GM12878 (cell line): ENCODE measurements around the gene CFI.

Experiments used
- ASH2L ChIP-seq: fragments of 300-600, 200-600 bp; sonication (generic); IDR thresholded peaks from 2 replicates; pipeline ENCODE4 v1.6.1; 2017; ENCODE audit warnings: low read depth, mild to moderate bottlenecking, borderline replicate concordance
- CBX5 ChIP-seq: sonication (generic); IDR thresholded peaks from 2 replicates; pipeline ENCODE4 v1.6.1; 2016; ENCODE audit warnings: low read depth, moderate library complexity, mild to moderate bottlenecking, inconsistent platforms
- CREB1 ChIP-seq: IDR thresholded peaks from 2 replicates; pipeline ENCODE4 v1.6.1; 2012; ENCODE audit warnings: low read depth, mild to moderate bottlenecking, inconsistent platforms
- FOXM1 ChIP-seq: IDR thresholded peaks from 2 replicates; pipeline ENCODE4 v1.6.1; 2012; ENCODE audit warnings: low read depth, mild to moderate bottlenecking, inconsistent platforms, low read length, moderate library complexity
- NFXL1 ChIP-seq: fragments of 450-650 bp; IDR thresholded peaks from 2 replicates; pipeline ENCODE4 v1.6.1; 2017; ENCODE audit warnings: antibody characterized with exemption, mild to moderate bottlenecking, borderline replicate concordance
- NR2F1 ChIP-seq: fragments of 450-650 bp; conservative IDR thresholded peaks from 2 replicates; pipeline ENCODE4 v1.6.1; 2017; ENCODE audit warnings: mild to moderate bottlenecking
- POLR2A ChIP-seq: IDR thresholded peaks from 2 replicates; pipeline ENCODE4 v1.6.1; 2011; ENCODE audit warnings: low read depth, mild to moderate bottlenecking, low read length
- TF ChIP-seq, protein P1 (sequence below): IDR thresholded peaks from 2 replicates; pipeline ENCODE4 v1.6.1; 2012; ENCODE audit warnings: mild to moderate bottlenecking, low read depth, low read length
- TF ChIP-seq, protein P2 (sequence below), 3 experiments: IDR thresholded peaks in 2 of 3; conservative IDR thresholded peaks in 1 of 3; 2 replicates each; pipeline ENCODE4 v1.5.1; 2011; ENCODE audit warnings: low read depth in 3 of 3, low read length in 3 of 3, mild to moderate bottlenecking in 3 of 3, control low read depth in 2 of 3, moderate library complexity in 2 of 3, inconsistent platforms in 1 of 3, mixed read lengths in 1 of 3; ENCODE audit not compliant: control insufficient read depth in 2 of 3, insufficient read depth in 1 of 3; ENCODE audit errors: extremely low read depth in 1 of 3

DNA sequence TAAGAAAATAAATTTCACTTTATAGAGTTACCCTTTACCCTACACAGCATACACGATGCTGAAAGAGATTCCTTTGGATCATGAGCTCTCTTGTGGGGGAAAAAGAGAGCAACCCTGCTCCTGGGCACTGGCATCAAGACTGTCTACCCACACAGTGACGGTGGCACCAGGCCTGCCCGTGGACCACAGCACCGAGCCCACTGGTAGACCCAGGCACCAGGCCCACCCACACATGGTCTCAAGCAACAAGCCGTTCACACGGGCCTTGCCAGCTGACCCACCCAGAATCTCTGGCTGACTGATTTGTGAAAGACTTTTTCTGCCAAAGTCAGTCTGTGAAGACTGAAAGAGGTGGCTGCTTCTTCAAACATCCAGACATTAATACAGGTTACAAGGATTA is 6.7 kb downstream of the CFI start:
- TF ChIP-seq CREB1 (no peak), NFXL1 (no peak), FOXM1 (no peak), CBX5 (no peak), NR2F1 (no peak), POLR2A (no peak), ASH2L (no peak)
- TF ChIP-seq, protein P1, sequence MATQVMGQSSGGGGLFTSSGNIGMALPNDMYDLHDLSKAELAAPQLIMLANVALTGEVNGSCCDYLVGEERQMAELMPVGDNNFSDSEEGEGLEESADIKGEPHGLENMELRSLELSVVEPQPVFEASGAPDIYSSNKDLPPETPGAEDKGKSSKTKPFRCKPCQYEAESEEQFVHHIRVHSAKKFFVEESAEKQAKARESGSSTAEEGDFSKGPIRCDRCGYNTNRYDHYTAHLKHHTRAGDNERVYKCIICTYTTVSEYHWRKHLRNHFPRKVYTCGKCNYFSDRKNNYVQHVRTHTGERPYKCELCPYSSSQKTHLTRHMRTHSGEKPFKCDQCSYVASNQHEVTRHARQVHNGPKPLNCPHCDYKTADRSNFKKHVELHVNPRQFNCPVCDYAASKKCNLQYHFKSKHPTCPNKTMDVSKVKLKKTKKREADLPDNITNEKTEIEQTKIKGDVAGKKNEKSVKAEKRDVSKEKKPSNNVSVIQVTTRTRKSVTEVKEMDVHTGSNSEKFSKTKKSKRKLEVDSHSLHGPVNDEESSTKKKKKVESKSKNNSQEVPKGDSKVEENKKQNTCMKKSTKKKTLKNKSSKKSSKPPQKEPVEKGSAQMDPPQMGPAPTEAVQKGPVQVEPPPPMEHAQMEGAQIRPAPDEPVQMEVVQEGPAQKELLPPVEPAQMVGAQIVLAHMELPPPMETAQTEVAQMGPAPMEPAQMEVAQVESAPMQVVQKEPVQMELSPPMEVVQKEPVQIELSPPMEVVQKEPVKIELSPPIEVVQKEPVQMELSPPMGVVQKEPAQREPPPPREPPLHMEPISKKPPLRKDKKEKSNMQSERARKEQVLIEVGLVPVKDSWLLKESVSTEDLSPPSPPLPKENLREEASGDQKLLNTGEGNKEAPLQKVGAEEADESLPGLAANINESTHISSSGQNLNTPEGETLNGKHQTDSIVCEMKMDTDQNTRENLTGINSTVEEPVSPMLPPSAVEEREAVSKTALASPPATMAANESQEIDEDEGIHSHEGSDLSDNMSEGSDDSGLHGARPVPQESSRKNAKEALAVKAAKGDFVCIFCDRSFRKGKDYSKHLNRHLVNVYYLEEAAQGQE, result no peak
- TF ChIP-seq, protein P2, sequence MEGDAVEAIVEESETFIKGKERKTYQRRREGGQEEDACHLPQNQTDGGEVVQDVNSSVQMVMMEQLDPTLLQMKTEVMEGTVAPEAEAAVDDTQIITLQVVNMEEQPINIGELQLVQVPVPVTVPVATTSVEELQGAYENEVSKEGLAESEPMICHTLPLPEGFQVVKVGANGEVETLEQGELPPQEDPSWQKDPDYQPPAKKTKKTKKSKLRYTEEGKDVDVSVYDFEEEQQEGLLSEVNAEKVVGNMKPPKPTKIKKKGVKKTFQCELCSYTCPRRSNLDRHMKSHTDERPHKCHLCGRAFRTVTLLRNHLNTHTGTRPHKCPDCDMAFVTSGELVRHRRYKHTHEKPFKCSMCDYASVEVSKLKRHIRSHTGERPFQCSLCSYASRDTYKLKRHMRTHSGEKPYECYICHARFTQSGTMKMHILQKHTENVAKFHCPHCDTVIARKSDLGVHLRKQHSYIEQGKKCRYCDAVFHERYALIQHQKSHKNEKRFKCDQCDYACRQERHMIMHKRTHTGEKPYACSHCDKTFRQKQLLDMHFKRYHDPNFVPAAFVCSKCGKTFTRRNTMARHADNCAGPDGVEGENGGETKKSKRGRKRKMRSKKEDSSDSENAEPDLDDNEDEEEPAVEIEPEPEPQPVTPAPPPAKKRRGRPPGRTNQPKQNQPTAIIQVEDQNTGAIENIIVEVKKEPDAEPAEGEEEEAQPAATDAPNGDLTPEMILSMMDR (IDR thresholded peaks at IDR 0.05 in 2 of 3, conservative IDR thresholded peaks at IDR 0.05 in 1 of 3; ENCODE audit: control insufficient read depth in 2 of 3, extremely low read depth in 1 of 3, insufficient read depth in 1 of 3, low read depth in 3 of 3, low read length in 3 of 3), result no peak
